A549 (cell line): Measurements from ENCODE around the gene MCTP2.

Experiments used
- CHD2 ChIP-seq: fragments of 150-350 bp; IDR thresholded peaks from 2 replicates; pipeline ENCODE4 v1.6.1; 2014; ENCODE audit warnings: low read length; ENCODE audit not compliant: partially characterized antibody
- NR3C1 ChIP-seq: fragments of >200 bp; sonication (Bioruptor Twin); formaldehyde crosslinking; IDR thresholded peaks from 3 replicates; pipeline ENCODE4 v1.6.1; 2017
- PHF8 ChIP-seq: fragments of 200-600 bp; sonication (generic); IDR thresholded peaks from 2 replicates; pipeline ENCODE4 v1.6.1; 2016; ENCODE audit warnings: low read depth, mild to moderate bottlenecking, antibody characterized with exemption, moderate library complexity, borderline replicate concordance
- POLR2A ChIP-seq: IDR thresholded peaks from 2 replicates; pipeline ENCODE4 v1.6.1; 2012; ENCODE audit warnings: mild to moderate bottlenecking, low read length
- ZFP36 ChIP-seq: fragments of 450-650 bp; IDR thresholded peaks from 2 replicates; pipeline ENCODE4 v1.6.1; 2014; ENCODE audit warnings: borderline replicate concordance; ENCODE audit not compliant: partially characterized antibody
- TF ChIP-seq, protein P1 (sequence below): fragments of >200 bp; sonication (Bioruptor Twin); formaldehyde crosslinking; IDR thresholded peaks from 3 replicates; pipeline ENCODE4 v1.5.1; 2016

- TF ChIP-seq, protein P1, sequence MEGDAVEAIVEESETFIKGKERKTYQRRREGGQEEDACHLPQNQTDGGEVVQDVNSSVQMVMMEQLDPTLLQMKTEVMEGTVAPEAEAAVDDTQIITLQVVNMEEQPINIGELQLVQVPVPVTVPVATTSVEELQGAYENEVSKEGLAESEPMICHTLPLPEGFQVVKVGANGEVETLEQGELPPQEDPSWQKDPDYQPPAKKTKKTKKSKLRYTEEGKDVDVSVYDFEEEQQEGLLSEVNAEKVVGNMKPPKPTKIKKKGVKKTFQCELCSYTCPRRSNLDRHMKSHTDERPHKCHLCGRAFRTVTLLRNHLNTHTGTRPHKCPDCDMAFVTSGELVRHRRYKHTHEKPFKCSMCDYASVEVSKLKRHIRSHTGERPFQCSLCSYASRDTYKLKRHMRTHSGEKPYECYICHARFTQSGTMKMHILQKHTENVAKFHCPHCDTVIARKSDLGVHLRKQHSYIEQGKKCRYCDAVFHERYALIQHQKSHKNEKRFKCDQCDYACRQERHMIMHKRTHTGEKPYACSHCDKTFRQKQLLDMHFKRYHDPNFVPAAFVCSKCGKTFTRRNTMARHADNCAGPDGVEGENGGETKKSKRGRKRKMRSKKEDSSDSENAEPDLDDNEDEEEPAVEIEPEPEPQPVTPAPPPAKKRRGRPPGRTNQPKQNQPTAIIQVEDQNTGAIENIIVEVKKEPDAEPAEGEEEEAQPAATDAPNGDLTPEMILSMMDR: no peak
- TF ChIP-seq CHD2 (no peak), ZFP36 (no peak), NR3C1 (no peak), POLR2A (no peak), PHF8 (no peak)
Observed at GRCh38 chr15:94367726-94368535, 136.6 kb downstream of the MCTP2 start.
